KMS-11 (cell line): ENCODE measurements around the gene RPL35.

Experiments used
- H2AFZ ChIP-seq: fragments of 200-600 bp; sonication (generic); 2 replicates; pipeline ENCODE4 v1.6.1; 2016; ENCODE audit warnings: antibody characterized with exemption, mixed run types, low read depth
- H3K27ac ChIP-seq: fragments of 200-600 bp; sonication (generic); 2 replicates; pipeline ENCODE4 v1.6.1; 2016; ENCODE audit warnings: mild to moderate bottlenecking, mixed run types
- H3K27me3 ChIP-seq: fragments of 200-600 bp; sonication (generic); 2 replicates; pipeline ENCODE4 v1.6.1; 2017; ENCODE audit warnings: mild to moderate bottlenecking, low read depth, mixed run types, moderate library complexity; ENCODE audit not compliant: insufficient read depth
- H3K36me3 ChIP-seq: fragments of 200-600 bp; sonication (generic); 2 replicates; pipeline ENCODE4 v1.6.1; 2017; ENCODE audit warnings: mild to moderate bottlenecking, mixed run types; ENCODE audit not compliant: insufficient read depth
- H3K4me1 ChIP-seq: fragments of 200-600 bp; sonication (generic); 2 replicates; pipeline ENCODE4 v1.6.1; 2016; ENCODE audit warnings: mild to moderate bottlenecking, low read depth, mixed run types; ENCODE audit not compliant: poor library complexity, severe bottlenecking
- H3K4me2 ChIP-seq: fragments of 200-600 bp; sonication (generic); 2 replicates; pipeline ENCODE4 v1.7.0; 2016; ENCODE audit warnings: mild to moderate bottlenecking, mixed run types
- H3K4me3 ChIP-seq: fragments of 200-600 bp; sonication (generic); IDR thresholded peaks from 2 replicates; pipeline ENCODE4 v1.6.1; 2017; ENCODE audit warnings: low read depth, low read length, mixed read lengths; ENCODE audit not compliant: insufficient read depth
- H3K79me2 ChIP-seq: fragments of 200-600 bp; sonication (generic); 2 replicates; pipeline ENCODE4 v1.6.1; 2016; ENCODE audit warnings: low read depth, mixed run types; ENCODE audit not compliant: insufficient read depth
- H3K9ac ChIP-seq: fragments of 200-600 bp; sonication (generic); 2 replicates; pipeline ENCODE4 v1.6.1; 2016; ENCODE audit warnings: mild to moderate bottlenecking, mixed run types
- H4K20me1 ChIP-seq: fragments of 200-600 bp; sonication (generic); 2 replicates; pipeline ENCODE4 v1.6.1; 2016; ENCODE audit warnings: mild to moderate bottlenecking, mixed run types; ENCODE audit not compliant: insufficient read depth
- TF ChIP-seq, protein P1 (sequence below): fragments of 200-600 bp; sonication (generic); conservative IDR thresholded peaks from 2 replicates; pipeline ENCODE4 v1.6.1; 2017; ENCODE audit warnings: low read depth, mild to moderate bottlenecking, antibody characterized with exemption, low read length, moderate library complexity, mixed read lengths

RPL35 gene

DNA sequence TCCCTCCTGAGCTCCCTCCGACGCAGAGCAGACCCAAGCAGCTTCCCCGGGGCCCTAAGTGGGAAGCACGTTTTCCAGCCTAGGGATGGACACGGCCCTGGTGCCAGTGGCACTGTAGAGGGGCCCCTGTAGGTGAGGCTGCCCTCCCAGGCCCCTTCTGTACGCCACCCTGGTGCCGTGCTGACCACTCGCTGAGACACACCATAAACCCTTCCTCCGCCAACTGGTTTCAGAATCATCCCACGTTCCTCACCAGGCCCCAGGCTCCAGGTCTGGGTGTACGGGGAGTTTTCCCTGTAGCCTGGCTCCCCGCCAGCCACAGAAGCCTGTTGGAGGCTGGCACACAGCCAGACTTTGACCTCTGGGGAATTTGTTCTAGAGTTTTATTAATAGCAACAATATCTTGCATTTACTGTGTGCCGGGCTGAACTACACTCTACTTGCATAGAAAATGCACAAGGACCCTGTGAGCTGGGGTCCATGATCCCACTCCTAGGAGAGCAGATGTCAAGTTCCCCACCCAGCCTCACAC lies 26.7 kb downstream of the RPL35 start:
- Histone ChIP-seq H3K4me1 (no peaks in the 10 kb centered on the region), H4K20me1 (no peaks in the 10 kb centered on the region), H3K4me2 (no peak overlapping the region), H3K4me3 (no peak overlapping the region), H3K36me3 (no peaks in the 10 kb centered on the region), H3K79me2 (no peaks in the 10 kb centered on the region), H3K27ac (no peak overlapping the region), H2AFZ (no peak overlapping the region), H3K27me3 (no peaks in the 10 kb centered on the region), H3K9ac (no peak overlapping the region)
- TF ChIP-seq, protein P1, sequence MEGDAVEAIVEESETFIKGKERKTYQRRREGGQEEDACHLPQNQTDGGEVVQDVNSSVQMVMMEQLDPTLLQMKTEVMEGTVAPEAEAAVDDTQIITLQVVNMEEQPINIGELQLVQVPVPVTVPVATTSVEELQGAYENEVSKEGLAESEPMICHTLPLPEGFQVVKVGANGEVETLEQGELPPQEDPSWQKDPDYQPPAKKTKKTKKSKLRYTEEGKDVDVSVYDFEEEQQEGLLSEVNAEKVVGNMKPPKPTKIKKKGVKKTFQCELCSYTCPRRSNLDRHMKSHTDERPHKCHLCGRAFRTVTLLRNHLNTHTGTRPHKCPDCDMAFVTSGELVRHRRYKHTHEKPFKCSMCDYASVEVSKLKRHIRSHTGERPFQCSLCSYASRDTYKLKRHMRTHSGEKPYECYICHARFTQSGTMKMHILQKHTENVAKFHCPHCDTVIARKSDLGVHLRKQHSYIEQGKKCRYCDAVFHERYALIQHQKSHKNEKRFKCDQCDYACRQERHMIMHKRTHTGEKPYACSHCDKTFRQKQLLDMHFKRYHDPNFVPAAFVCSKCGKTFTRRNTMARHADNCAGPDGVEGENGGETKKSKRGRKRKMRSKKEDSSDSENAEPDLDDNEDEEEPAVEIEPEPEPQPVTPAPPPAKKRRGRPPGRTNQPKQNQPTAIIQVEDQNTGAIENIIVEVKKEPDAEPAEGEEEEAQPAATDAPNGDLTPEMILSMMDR, result no peak

DNA sequence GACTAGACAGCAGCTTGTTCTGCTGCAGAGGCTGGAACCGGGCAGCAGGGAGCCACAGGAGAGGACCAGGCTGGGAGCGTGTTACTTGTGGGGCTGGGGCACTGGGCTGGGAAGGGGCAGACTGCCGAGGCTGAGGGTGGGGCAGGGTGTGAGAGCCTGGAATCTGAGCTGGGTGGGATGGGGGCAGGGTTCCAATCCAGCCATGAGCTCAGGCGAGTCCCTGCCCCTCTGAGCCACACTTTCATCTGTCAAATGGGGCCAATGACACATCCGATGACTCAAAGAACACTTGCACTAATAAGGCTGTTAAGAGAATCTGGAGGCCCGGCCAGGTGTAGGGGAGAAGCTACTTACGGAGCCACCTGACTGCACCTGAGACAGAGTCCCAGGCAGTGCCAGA lies 27.2 kb downstream of the RPL35 start:
- no peak overlapping the region for H3K9ac ChIP-seq
- no peaks in the 10 kb centered on the region for H3K36me3 ChIP-seq
- no peak overlapping the region for H3K4me3 ChIP-seq
- no peak overlapping the region for H2AFZ ChIP-seq
- H3K27me3 ChIP-seq, result no peaks in the 10 kb centered on the region
- no peak overlapping the region for H3K27ac ChIP-seq
- TF ChIP-seq, protein P1, result no peak
- H4K20me1 ChIP-seq, result no peaks in the 10 kb centered on the region
- no peaks in the 10 kb centered on the region for H3K4me1 ChIP-seq
- H3K4me2 ChIP-seq, result no peak overlapping the region
- no peaks in the 10 kb centered on the region for H3K79me2 ChIP-seq

DNA sequence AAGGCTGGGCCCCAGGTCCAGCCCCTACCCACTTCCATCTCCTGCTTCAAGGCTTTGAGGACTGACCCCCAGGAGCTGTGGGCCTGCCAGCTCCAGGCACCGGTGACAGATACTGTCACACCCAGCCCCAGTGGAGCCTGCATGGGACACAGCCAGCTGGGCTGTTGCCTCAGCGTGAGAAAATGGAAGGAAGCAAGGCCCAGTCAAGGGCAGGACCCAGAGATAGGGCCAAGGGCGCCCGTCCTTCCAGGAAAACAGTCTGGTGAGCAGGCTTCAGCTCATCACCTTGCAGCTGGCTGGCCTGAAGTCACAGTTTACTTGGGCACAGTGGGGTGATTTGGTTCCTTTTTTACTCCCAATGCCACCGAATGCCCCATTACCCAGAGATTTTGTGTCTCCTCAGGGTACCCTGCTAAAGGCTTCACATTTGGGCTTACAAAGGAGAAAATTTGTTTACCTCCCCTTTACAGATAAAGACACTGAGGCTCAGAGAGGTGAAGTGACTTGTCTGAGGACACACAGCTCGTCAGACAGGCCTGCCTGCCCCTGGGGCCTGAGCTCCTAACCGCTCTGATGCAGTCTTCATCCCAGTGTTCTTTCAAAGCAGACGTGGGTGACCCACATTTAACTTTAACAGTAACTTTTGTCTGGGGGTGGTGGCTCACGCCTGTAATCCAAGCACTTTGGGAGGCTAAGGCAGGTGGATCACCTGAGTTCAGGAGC lies 30.0 kb downstream of the RPL35 start:
- no peaks in the 10 kb centered on the region for H3K27me3 ChIP-seq
- H3K9ac ChIP-seq, result no peak overlapping the region
- no peaks in the 10 kb centered on the region for H3K4me1 ChIP-seq

DNA sequence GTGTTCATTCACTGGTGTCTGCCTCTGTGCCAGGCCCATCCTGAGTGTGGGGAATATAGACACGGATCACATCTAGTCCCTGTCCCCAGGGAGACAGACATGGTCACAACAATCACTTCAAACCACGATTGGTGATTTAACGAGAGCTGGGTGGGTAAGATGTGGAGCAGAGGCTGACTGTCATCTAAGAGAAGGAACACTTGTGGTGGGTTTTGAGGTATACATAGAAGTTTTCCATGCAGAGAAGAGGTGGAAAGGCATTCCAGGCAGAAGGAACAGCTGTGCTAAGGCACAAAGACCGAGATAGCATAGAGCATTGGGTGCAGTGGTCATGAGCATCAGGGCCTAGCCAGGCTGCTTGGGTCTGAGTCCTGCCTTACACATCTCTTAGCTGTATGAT lies 31.2 kb downstream of the RPL35 start:
- Histone ChIP-seq H3K4me3 (no peak overlapping the region), H3K36me3 (no peaks in the 10 kb centered on the region), H3K27ac (no peak overlapping the region), H3K27me3 (no peaks in the 10 kb centered on the region), H3K9ac (no peak overlapping the region), H4K20me1 (no peaks in the 10 kb centered on the region), H2AFZ (no peak overlapping the region), H3K4me1 (no peaks in the 10 kb centered on the region), H3K4me2 (no peak overlapping the region), H3K79me2 (no peaks in the 10 kb centered on the region)
- TF ChIP-seq, protein P1, result no peak

More for the DNA sequence above, 30.0 kb downstream of the RPL35 start:
- TF ChIP-seq, protein P1, result no peak
- Histone ChIP-seq H3K27ac (no peak overlapping the region), H3K36me3 (no peaks in the 10 kb centered on the region), H2AFZ (no peak overlapping the region), H3K4me2 (no peak overlapping the region), H3K4me3 (no peak overlapping the region), H4K20me1 (no peaks in the 10 kb centered on the region), H3K79me2 (no peaks in the 10 kb centered on the region)
